ENCODE results near the gene DGKI.

DNA sequence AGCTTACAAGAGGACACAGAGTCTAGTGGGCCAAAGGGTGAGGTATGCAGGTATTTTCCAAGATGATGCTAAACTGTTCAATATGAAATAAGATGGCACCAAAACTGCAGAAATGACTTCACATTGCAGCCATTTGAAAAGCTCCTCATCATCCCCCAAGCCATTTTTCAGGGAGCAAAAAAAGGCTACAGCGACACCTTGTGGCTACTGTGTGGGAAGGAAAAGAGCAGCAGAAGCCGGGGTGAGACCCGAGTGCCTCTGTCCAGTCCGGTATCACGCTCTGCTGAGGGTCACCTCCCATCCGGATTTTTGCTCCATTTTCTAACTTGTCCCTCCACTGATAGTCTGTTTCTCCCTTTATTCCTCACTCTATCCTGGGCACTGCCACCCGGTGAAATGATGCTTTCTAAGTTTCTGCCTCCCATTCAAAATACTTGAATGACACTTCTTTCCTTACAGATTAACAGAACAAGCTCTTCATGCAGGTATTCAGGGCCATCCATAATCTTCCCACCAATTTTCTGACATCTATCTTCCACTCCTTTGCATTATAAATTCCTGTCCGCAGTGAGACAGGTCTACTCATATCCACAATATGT, 220.2 kb downstream of the DGKI start:
- TF ChIP-seq CTBP1 (IDR thresholded peaks at IDR 0.05; ENCODE audit: borderline replicate concordance) (no peak), ARNT (IDR thresholded peaks at IDR 0.05) (no peak), SP1 (IDR thresholded peaks at IDR 0.05) (no peak), FOXM1 (IDR thresholded peaks at IDR 0.05; ENCODE audit: borderline replicate concordance) (no peak), BHLHE40 (IDR thresholded peaks at IDR 0.05; ENCODE audit: borderline replicate concordance) (no peak), SUZ12 (IDR thresholded peaks at IDR 0.05) (no peak), ZNF384 (IDR thresholded peaks at IDR 0.05) (no peak), TARDBP (IDR thresholded peaks at IDR 0.05) (no peak), HDGF (IDR thresholded peaks at IDR 0.05; ENCODE audit: borderline replicate concordance) (no peak), FOXA1 (IDR thresholded peaks at IDR 0.05) (no peak), FOXK2 (IDR thresholded peaks at IDR 0.05) (no peak), LEF1 (IDR thresholded peaks at IDR 0.05; ENCODE audit: borderline replicate concordance) (no peak), ELF4 (IDR thresholded peaks at IDR 0.05) (no peak)
